ENCODE measurements around the gene DNM1L.

Gene DNM1L

DNA sequence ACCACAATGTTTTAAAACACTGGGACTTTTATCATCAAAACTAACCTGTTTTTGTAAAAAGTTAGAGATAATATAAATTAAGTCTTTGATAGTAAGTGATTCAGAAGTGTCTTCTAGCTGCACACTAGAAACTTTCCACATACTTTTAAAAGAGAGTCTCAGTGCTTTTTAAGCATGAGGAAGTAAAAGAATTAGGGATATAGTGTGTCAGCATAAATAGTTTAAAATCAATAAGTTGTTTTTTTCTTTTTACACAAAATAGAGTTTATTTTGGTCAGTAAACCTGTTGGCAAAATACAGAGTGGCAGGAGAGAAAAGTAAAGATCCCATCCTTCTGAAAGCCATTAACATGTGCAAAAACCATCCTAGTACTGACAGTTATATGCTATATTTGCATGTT, 1.7 kb downstream of the DNM1L start:
- TF ChIP-seq, protein P1, sequence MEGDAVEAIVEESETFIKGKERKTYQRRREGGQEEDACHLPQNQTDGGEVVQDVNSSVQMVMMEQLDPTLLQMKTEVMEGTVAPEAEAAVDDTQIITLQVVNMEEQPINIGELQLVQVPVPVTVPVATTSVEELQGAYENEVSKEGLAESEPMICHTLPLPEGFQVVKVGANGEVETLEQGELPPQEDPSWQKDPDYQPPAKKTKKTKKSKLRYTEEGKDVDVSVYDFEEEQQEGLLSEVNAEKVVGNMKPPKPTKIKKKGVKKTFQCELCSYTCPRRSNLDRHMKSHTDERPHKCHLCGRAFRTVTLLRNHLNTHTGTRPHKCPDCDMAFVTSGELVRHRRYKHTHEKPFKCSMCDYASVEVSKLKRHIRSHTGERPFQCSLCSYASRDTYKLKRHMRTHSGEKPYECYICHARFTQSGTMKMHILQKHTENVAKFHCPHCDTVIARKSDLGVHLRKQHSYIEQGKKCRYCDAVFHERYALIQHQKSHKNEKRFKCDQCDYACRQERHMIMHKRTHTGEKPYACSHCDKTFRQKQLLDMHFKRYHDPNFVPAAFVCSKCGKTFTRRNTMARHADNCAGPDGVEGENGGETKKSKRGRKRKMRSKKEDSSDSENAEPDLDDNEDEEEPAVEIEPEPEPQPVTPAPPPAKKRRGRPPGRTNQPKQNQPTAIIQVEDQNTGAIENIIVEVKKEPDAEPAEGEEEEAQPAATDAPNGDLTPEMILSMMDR (IDR thresholded peaks at IDR 0.05; ENCODE audit: low read depth, low read length) = no peak
- DNase-seq (ENCODE audit: extremely low read depth, low read depth) = no peak

DNA sequence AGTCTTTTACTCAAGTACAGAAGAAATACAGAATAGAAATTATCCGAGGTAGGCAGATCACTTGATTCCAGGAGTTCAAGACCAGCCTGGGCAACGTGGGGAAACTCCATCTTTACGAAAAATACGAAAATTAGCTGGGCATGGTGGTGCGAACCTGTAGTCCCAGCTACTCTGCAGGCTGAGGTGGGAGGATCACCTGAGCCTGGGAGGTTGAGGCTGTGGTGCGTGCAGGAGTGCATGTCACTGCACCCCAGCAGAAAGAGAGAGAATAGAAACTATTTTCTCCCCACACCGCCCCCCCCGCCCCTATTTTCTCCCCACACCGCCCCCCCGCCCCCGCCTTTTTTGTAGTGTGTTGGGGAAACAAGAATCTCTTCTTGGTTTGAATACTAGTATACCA, 2.2 kb downstream of the DNM1L start:
- TF ChIP-seq, protein P1 (IDR thresholded peaks at IDR 0.05; ENCODE audit: low read depth, low read length) = no peak
- no peak for DNase-seq (ENCODE audit: extremely low read depth, low read depth)

DNA sequence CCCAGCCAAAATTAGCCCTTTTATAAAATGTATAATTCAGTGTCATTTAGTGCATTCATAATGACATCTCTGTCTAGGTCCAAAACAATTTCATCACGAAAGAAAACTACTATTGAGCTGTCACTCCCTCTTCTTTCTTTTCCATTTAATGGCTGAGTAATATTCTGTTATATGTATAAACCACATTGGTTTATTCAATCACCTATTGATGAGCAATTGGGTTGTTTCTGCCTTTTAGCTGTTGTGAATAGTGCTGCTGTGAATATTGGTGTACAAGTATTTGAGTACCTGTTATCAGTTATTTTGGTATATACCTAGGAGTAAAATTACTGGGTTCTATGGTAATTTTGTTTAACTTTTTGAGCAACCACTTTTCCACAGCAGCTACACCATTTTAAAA, 7.2 kb downstream of the DNM1L start:
- DNase-seq (ENCODE audit: extremely low read depth, low read depth) = no peak

DNA sequence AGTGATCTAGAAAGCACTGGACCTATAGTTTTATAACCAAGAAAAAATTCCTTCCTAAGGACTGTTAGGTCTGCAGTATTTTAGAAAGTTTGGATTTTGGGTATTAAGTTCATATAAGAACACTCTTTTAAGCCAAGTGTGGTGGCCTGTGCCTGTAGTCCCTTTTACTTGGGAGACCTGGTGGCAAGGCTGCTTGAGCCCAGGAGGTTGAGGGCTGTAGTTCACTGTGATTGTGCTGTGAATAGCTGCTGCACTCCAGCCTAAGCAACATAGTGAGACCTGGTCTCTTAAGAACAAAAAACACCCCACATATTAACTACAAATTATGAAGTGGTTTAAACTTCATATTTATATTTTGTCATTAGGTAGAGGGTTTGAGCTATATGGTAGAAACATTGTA, 9.7 kb downstream of the DNM1L start:
- TF ChIP-seq, protein P1 (IDR thresholded peaks at IDR 0.05; ENCODE audit: low read depth, low read length) = no peak

More for the DNA sequence above, 7.2 kb downstream of the DNM1L start:
- TF ChIP-seq, protein P1 (IDR thresholded peaks at IDR 0.05; ENCODE audit: low read depth, low read length) = no peak

DNA sequence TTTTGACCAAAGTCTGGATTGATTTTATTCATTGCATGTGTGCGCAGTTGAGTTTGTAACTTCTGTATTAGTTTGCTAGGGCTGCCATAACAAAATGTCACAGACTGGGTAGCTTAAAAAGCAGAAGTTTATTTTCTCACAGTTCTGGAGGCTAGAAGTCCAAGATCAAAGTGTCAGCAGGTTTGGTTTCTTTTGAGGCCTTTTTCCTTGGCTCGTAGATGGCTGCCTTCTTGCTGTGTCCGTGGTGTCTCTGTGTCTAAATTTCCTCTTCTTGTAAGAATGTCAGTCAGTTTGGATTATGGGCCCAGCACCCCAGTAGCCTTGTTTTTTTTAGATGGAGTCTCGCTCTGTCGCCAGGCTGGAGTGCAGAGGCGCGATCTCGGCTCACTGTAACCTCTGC, 11.8 kb downstream of the DNM1L start:
- DNase-seq (ENCODE audit: extremely low read depth, low read depth) = no peak
- TF ChIP-seq, protein P1 (IDR thresholded peaks at IDR 0.05; ENCODE audit: low read depth, low read length) = no peak

More for the DNA sequence above, 9.7 kb downstream of the DNM1L start:
- no peak for DNase-seq (ENCODE audit: extremely low read depth, low read depth)

DNA sequence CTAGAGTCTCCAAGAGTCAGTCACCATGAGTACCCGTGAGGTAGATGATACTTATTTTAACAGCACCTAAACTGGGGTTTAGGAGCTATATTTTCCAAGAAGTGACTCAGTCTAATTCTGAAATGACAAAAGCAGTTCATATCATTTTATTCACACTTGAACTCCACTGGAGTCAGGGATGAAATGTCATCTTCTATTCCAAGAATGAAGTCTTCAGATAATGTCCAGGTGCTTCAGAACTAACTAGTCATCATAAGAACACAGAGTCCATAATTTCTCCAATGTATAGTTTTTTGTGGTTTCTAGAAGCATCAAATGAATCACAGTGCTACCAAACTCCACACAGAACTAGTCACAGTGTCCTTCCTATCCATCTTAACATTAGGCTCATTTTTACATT, 13.3 kb downstream of the DNM1L start:
- no peak for DNase-seq (ENCODE audit: extremely low read depth, low read depth)

DNA sequence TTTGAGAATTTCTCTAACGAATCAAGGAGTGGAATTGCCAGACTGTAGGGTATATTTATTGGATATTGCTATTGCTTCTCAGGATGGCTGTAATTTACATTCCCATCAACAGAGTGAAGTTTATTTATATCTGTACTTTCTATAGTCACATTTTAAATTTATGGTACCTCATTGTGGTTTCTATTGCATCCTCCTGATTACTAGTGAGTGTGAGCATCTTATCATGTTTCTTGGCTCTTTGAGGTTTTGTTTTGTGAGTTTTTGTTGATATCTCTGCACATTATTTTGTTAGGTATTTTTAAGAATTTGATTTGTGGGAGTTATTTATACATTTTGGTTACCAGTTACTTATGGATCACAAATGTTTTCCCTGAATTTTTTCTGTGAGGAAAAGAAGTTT, 13.9 kb downstream of the DNM1L start:
- TF ChIP-seq, protein P1 (IDR thresholded peaks at IDR 0.05; ENCODE audit: low read depth, low read length) = no peak
- no peak for DNase-seq (ENCODE audit: extremely low read depth, low read depth)

More for the DNA sequence above, 13.3 kb downstream of the DNM1L start:
- TF ChIP-seq, protein P1 (IDR thresholded peaks at IDR 0.05; ENCODE audit: low read depth, low read length) = no peak

All from AG09319 (cell line).